Keratinocyte (primary cell): ENCODE measurements around the gene SAMHD1.

Source experiments
- CTCF ChIP-seq, 3 experiments: IDR thresholded peaks in 1 of 3; conservative IDR thresholded peaks in 1 of 3; optimal IDR thresholded peaks in 1 of 3; 2 replicates in 2 of 3; 3 replicates in 1 of 3; pipeline versions ENCODE3 to v1.5.1; 2011; ENCODE audit warnings: low read length in 3 of 3, mild to moderate bottlenecking in 3 of 3, moderate library complexity in 2 of 3, control low read depth in 1 of 3, inconsistent platforms in 1 of 3; ENCODE audit not compliant: insufficient read depth in 2 of 3; ENCODE audit errors: extremely low read depth in 1 of 3
- EZH2 ChIP-seq: IDR thresholded peaks from one replicate; pipeline ENCODE4 v1.6.1; 2012; ENCODE audit warnings: inconsistent platforms, mild to moderate bottlenecking, low read length, moderate library complexity

DNA sequence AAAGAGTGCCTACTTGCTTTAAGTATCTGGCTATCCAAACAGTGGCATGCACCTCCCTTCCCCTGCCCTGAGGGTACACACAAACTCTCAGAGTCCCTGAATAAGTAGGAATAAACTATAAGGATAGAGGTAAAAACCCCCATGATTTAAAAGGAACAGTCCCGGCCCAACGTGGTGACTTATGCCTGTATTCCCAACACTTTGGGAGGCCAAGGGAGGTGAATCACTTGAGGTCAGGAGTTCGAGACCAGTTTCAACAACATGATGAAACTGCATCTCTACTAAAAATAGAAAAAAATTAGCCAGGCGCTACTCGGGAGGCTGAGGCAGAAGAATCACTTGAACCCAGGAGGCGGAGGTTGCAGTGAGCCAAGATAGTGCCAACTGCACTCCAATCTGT is 22.2 kb downstream of the SAMHD1 start:
- TF ChIP-seq CTCF (optimal IDR thresholded peaks at IDR 0.05 in 1 of 3, IDR thresholded peaks at IDR 0.05 in 1 of 3, conservative IDR thresholded peaks at IDR 0.05 in 1 of 3; ENCODE audit: extremely low read depth in 1 of 3, insufficient read depth in 2 of 3, low read length in 3 of 3) (no peak), EZH2 (no peak)
